Measurements from ENCODE around the gene CCIN.
A peak's percentile ranks its signal among the peaks of the same experiment; 100 is the strongest.
"Not testable (repeated sequence)": the region's sequence is repeated elsewhere in the genome, so short reads cannot be mapped to it uniquely, and the experiment has no call there.

The CCIN gene

GRCh38 chr9:36177571-36177970 is 8.4 kb downstream of the CCIN start:
- ChIA-PET POLR2A (interaction anchor here (1.2 kb wide), 1 partner anchor 65 kb away, joined by 4 read pairs; no protein-coding TSS in a partner anchor), CTCF (interaction anchor here (1.0 to 1.7 kb wide), 4 partner anchors 11 to 16 kb away, joined by 3 to 5 read pairs (median 4); partner anchors contain the start of gene CLTA)
- Histone ChIP-seq H3K4me1 (ENCODE audit: control extremely low read depth in 1 of 4, control insufficient read depth in 4 of 4, insufficient read depth in 4 of 4, low read length in 3 of 4) (no peaks in the 10 kb centered on the region), H3K9me3 (ENCODE audit: control extremely low read depth in 1 of 5, control insufficient read depth in 4 of 5, insufficient read depth in 2 of 5, low read depth in 1 of 5, low read length in 4 of 5) (no peaks in the 10 kb centered on the region), H3K4me3 (ENCODE audit: control insufficient read depth in 1 of 7, extremely low read depth in 1 of 7, insufficient read depth in 4 of 7, low read depth in 2 of 7, low read length in 6 of 7) (no peak overlapping the region), H3K27ac (ENCODE audit: insufficient read depth in 1 of 2, low read depth in 1 of 2, low read length in 2 of 2, poor library complexity in 1 of 2, severe bottlenecking in 2 of 2) (no peak overlapping the region), H3K36me3 (ENCODE audit: control insufficient read depth in 4 of 4, insufficient read depth in 4 of 4, low read length in 3 of 4) (no peaks in the 10 kb centered on the region), H3K27me3 (replicated peaks in 2 of 5; ENCODE audit: control insufficient read depth in 4 of 5, insufficient read depth in 5 of 5, low read length in 4 of 5) (no peaks in the 10 kb centered on the region)
- no peak for DNase-seq
- WGBS (ENCODE audit: insufficient coverage): 96% methylated on average over 2 of the region's 4 CpGs

GRCh38 chr9:36180243-36180642 is 11.1 kb downstream of the CCIN start:
- 100% methylated on average over 3 of the region's 6 CpGs for WGBS (ENCODE audit: insufficient coverage)
- DNase-seq, CTCF ChIA-PET: not testable (repeated sequence)

GRCh38 chr9:36187414-36187813 is 18.2 kb downstream of the CCIN start:
- Histone ChIP-seq H3K27me3 (replicated peaks in 2 of 5; ENCODE audit: control insufficient read depth in 4 of 5, insufficient read depth in 5 of 5, low read length in 4 of 5) (no peaks in the 10 kb centered on the region), H3K9me3 (ENCODE audit: control extremely low read depth in 1 of 5, control insufficient read depth in 4 of 5, insufficient read depth in 2 of 5, low read depth in 1 of 5, low read length in 4 of 5) (no peaks in the 10 kb centered on the region), H3K27ac (ENCODE audit: insufficient read depth in 1 of 2, low read depth in 1 of 2, low read length in 2 of 2, poor library complexity in 1 of 2, severe bottlenecking in 2 of 2) (no peak overlapping the region), H3K4me1 (ENCODE audit: control extremely low read depth in 1 of 4, control insufficient read depth in 4 of 4, insufficient read depth in 4 of 4, low read length in 3 of 4) (peaks cover 11 to 24% (median 16%) of the 10 kb centered on the region in 4 experiments), H3K4me3 (ENCODE audit: control insufficient read depth in 1 of 7, extremely low read depth in 1 of 7, insufficient read depth in 4 of 7, low read depth in 2 of 7, low read length in 6 of 7) (no peak overlapping the region), H3K36me3 (ENCODE audit: control insufficient read depth in 4 of 4, insufficient read depth in 4 of 4, low read length in 3 of 4) (peaks cover 0 to 3% (median 0%) of the 10 kb centered on the region in 4 experiments)
- no peak for DNase-seq
- CTCF ChIA-PET: interaction anchor here (1.0 to 1.4 kb wide), 3 partner anchors 19 to 82 kb away, joined by 3 read pairs; no protein-coding TSS in a partner anchor
- POLR2A ChIA-PET: interaction anchor here (0.7 kb wide), 1 partner anchor 11 kb away, joined by 4 read pairs; no protein-coding TSS in a partner anchor

More at GRCh38 chr9:36180243-36180642, 11.1 kb downstream of the CCIN start:
- H3K36me3 ChIP-seq (ENCODE audit: control insufficient read depth in 4 of 4, insufficient read depth in 4 of 4, low read length in 3 of 4); H3K4me1 ChIP-seq (ENCODE audit: control extremely low read depth in 1 of 4, control insufficient read depth in 4 of 4, insufficient read depth in 4 of 4, low read length in 3 of 4); POLR2A ChIA-PET; H3K27ac ChIP-seq (ENCODE audit: insufficient read depth in 1 of 2, low read depth in 1 of 2, low read length in 2 of 2, poor library complexity in 1 of 2, severe bottlenecking in 2 of 2); H3K9me3 ChIP-seq (ENCODE audit: control extremely low read depth in 1 of 5, control insufficient read depth in 4 of 5, insufficient read depth in 2 of 5, low read depth in 1 of 5, low read length in 4 of 5); H3K27me3 ChIP-seq (replicated peaks in 2 of 5; ENCODE audit: control insufficient read depth in 4 of 5, insufficient read depth in 5 of 5, low read length in 4 of 5); H3K4me3 ChIP-seq (ENCODE audit: control insufficient read depth in 1 of 7, extremely low read depth in 1 of 7, insufficient read depth in 4 of 7, low read depth in 2 of 7, low read length in 6 of 7): not testable (repeated sequence)

- peaks cover 0 to 6% (median 0%) of the 10 kb centered on the region in 4 experiments for H3K36me3 ChIP-seq (ENCODE audit: control insufficient read depth in 4 of 4, insufficient read depth in 4 of 4, low read length in 3 of 4)
- CTCF ChIA-PET: interaction anchor here (2.9 kb wide), 1 partner anchor 24 kb away, joined by 10 read pairs; no protein-coding TSS in a partner anchor
- H3K4me3 ChIP-seq (ENCODE audit: control insufficient read depth in 1 of 7, extremely low read depth in 1 of 7, insufficient read depth in 4 of 7, low read depth in 2 of 7, low read length in 6 of 7): no peak overlapping the region
- POLR2A ChIA-PET: no interaction called here
- no peak overlapping the region for H3K27ac ChIP-seq (ENCODE audit: insufficient read depth in 1 of 2, low read depth in 1 of 2, low read length in 2 of 2, poor library complexity in 1 of 2, severe bottlenecking in 2 of 2)
- H3K9me3 ChIP-seq (ENCODE audit: control extremely low read depth in 1 of 5, control insufficient read depth in 4 of 5, insufficient read depth in 2 of 5, low read depth in 1 of 5, low read length in 4 of 5): no peaks in the 10 kb centered on the region
- no peaks in the 10 kb centered on the region for H3K27me3 ChIP-seq (replicated peaks in 2 of 5; ENCODE audit: control insufficient read depth in 4 of 5, insufficient read depth in 5 of 5, low read length in 4 of 5)
- DNase-seq: no peak
- H3K4me1 ChIP-seq (ENCODE audit: control extremely low read depth in 1 of 4, control insufficient read depth in 4 of 4, insufficient read depth in 4 of 4, low read length in 3 of 4): peaks cover 19 to 32% (median 23%) of the 10 kb centered on the region in 4 experiments
- WGBS (ENCODE audit: insufficient coverage): 100% methylated on average over 5 of the region's 5 CpGs
These were observed 19.0 kb downstream of the CCIN start for GRCh38 chr9:36188212-36188611.

- WGBS (ENCODE audit: insufficient coverage): 33% methylated on average over 2 of the region's 9 CpGs
- Histone ChIP-seq H3K4me1 (ENCODE audit: control extremely low read depth in 1 of 4, control insufficient read depth in 4 of 4, insufficient read depth in 4 of 4, low read length in 3 of 4) (peaks cover 24 to 41% (median 30%) of the 10 kb centered on the region in 4 experiments), H3K36me3 (ENCODE audit: control insufficient read depth in 4 of 4, insufficient read depth in 4 of 4, low read length in 3 of 4) (peaks cover 0 to 18% (median 2%) of the 10 kb centered on the region in 4 experiments), H3K9me3 (ENCODE audit: control extremely low read depth in 1 of 5, control insufficient read depth in 4 of 5, insufficient read depth in 2 of 5, low read depth in 1 of 5, low read length in 4 of 5) (no peaks in the 10 kb centered on the region), H3K27ac (ENCODE audit: insufficient read depth in 1 of 2, low read depth in 1 of 2, low read length in 2 of 2, poor library complexity in 1 of 2, severe bottlenecking in 2 of 2) (peak overlapping the region; percentile 72 to 94), H3K27me3 (replicated peaks in 2 of 5; ENCODE audit: control insufficient read depth in 4 of 5, insufficient read depth in 5 of 5, low read length in 4 of 5) (no peaks in the 10 kb centered on the region), H3K4me3 (ENCODE audit: control insufficient read depth in 1 of 7, extremely low read depth in 1 of 7, insufficient read depth in 4 of 7, low read depth in 2 of 7, low read length in 6 of 7) (peak overlapping the region in 6 of 7 experiments; percentile 86 to 99 (median 95))
- peak in 1 of 3 donors; percentile 15 for DNase-seq
- POLR2A ChIA-PET: interaction anchor here (0.6 to 1.3 kb wide), 8 partner anchors 10 to 163 kb away, joined by 3 to 6 read pairs (median 4); no protein-coding TSS in a partner anchor
- CTCF ChIA-PET: interaction anchor here (0.5 to 3.2 kb wide), 22 partner anchors 11 to 1693 kb away, joined by 3 to 28 read pairs (median 4); partner anchors contain the start of gene CCIN
These were observed 20.8 kb downstream of the CCIN start for GRCh38 chr9:36189976-36190375.

GRCh38 chr9:36190388-36191289 is 21.5 kb downstream of the CCIN start, which contains the start of gene CLTA:
CLTA (plus strand) TSS chr9:36190921; CDS start chr9:36191057, 136 bp downstream.
- POLR2A ChIA-PET: interaction anchor here (0.6 to 1.3 kb wide), 10 partner anchors 9 to 143 kb away, joined by 3 to 6 read pairs (median 4); no protein-coding TSS in a partner anchor
- WGBS (ENCODE audit: insufficient coverage): under 1% methylated on average over 57 of the region's 68 CpGs

More at GRCh38 chr9:36190388-36191289, 21.5 kb downstream of the CCIN start, which contains the start of gene CLTA:
- Histone ChIP-seq H3K9me3 (ENCODE audit: control extremely low read depth in 1 of 5, control insufficient read depth in 4 of 5, insufficient read depth in 2 of 5, low read depth in 1 of 5, low read length in 4 of 5) (no peaks in the 10 kb centered on the region), H3K36me3 (ENCODE audit: control insufficient read depth in 4 of 4, insufficient read depth in 4 of 4, low read length in 3 of 4) (peaks cover 0 to 18% (median 2%) of the 10 kb centered on the region in 4 experiments), H3K4me1 (ENCODE audit: control extremely low read depth in 1 of 4, control insufficient read depth in 4 of 4, insufficient read depth in 4 of 4, low read length in 3 of 4) (peaks cover 24 to 41% (median 30%) of the 10 kb centered on the region in 4 experiments), H3K27me3 (replicated peaks in 2 of 5; ENCODE audit: control insufficient read depth in 4 of 5, insufficient read depth in 5 of 5, low read length in 4 of 5) (no peaks in the 10 kb centered on the region), H3K4me3 (ENCODE audit: control insufficient read depth in 1 of 7, extremely low read depth in 1 of 7, insufficient read depth in 4 of 7, low read depth in 2 of 7, low read length in 6 of 7) (peak within 1 kb of the TSS; percentile 60 to 99 (median 94)), H3K27ac (ENCODE audit: insufficient read depth in 1 of 2, low read depth in 1 of 2, low read length in 2 of 2, poor library complexity in 1 of 2, severe bottlenecking in 2 of 2) (peak within 1 kb of the TSS; percentile 79 to 94)
- CTCF ChIA-PET: interaction anchor here (0.5 to 3.2 kb wide), 18 partner anchors 12 to 1693 kb away, joined by 3 to 28 read pairs (median 4); partner anchors contain the start of gene CCIN
- DNase-seq: peak; percentile 98 to 99 (median 98)
